DOHH2 (cell line): ENCODE measurements around the gene NRF1.

Experiments
- H3F3A ChIP-seq: fragments of 200-600 bp; sonication (generic), shearing (Covaris generic); 2 replicates; pipeline ENCODE4 v1.6.0; 2016; ENCODE audit warnings: antibody characterized with exemption, mild to moderate bottlenecking; ENCODE audit not compliant: control insufficient read depth, insufficient read depth
- H3K27ac ChIP-seq: fragments of 200-600 bp; sonication (generic); 2 replicates; pipeline ENCODE4 v1.5.1; 2014; ENCODE audit warnings: low read depth, mild to moderate bottlenecking, low read length, moderate library complexity
- H3K27me3 ChIP-seq: fragments of 200-600 bp; sonication (generic); 2 replicates; pipeline ENCODE4 v1.6.1; 2014; ENCODE audit warnings: mild to moderate bottlenecking, low read length, mixed read lengths; ENCODE audit not compliant: control insufficient read depth
- H3K36me3 ChIP-seq: fragments of 200-600 bp; sonication (generic); 2 replicates; pipeline ENCODE4 v1.6.1; 2014; ENCODE audit warnings: mild to moderate bottlenecking, low read length, moderate library complexity, mixed read lengths; ENCODE audit not compliant: control insufficient read depth
- H3K4me1 ChIP-seq: fragments of 200-600 bp; sonication (generic); 2 replicates; pipeline ENCODE4 v1.6.1; 2014; ENCODE audit warnings: mild to moderate bottlenecking, low read length, mixed read lengths; ENCODE audit not compliant: control insufficient read depth
- H3K4me2 ChIP-seq: fragments of 200-600 bp; sonication (generic); 2 replicates; pipeline ENCODE4 v1.6.0; 2014; ENCODE audit warnings: mild to moderate bottlenecking, low read length, moderate library complexity
- H3K4me3 ChIP-seq: fragments of 200-600 bp; sonication (generic); 2 replicates; pipeline ENCODE4 v1.5.1; 2014; ENCODE audit warnings: mild to moderate bottlenecking, low read length, mixed read lengths
- H3K79me2 ChIP-seq: fragments of 200-600 bp; sonication (generic); 2 replicates; pipeline ENCODE4 v1.6.1; 2014; ENCODE audit warnings: mild to moderate bottlenecking, low read length, mixed read lengths; ENCODE audit not compliant: control insufficient read depth
- H3K9me2 ChIP-seq: fragments of 200-600 bp; sonication (generic); replicated peaks from 2 replicates; pipeline ENCODE4 v1.6.1; 2014; ENCODE audit warnings: mild to moderate bottlenecking, low read length, mixed read lengths; ENCODE audit not compliant: control insufficient read depth
- H3K9me3 ChIP-seq: fragments of 200-600 bp; sonication (generic); 2 replicates; pipeline ENCODE4 v1.6.1; 2014; ENCODE audit warnings: antibody characterized with exemption, low read length, mixed read lengths; ENCODE audit not compliant: control insufficient read depth, insufficient read depth
- H4K20me1 ChIP-seq: fragments of 200-600 bp; sonication (generic); 2 replicates; pipeline ENCODE4 v1.6.0; 2014; ENCODE audit warnings: low read depth, mild to moderate bottlenecking, antibody characterized with exemption, low read length, moderate library complexity; ENCODE audit not compliant: control insufficient read depth, insufficient read depth
- CTCF ChIP-seq: fragments of 200-600 bp; sonication (generic); IDR thresholded peaks from one replicate; pipeline ENCODE4 v1.5.1; 2014; ENCODE audit warnings: antibody characterized with exemption, mild to moderate bottlenecking, low read depth, low read length; ENCODE audit not compliant: poor library complexity, severe bottlenecking
- EZH2phosphoT487 ChIP-seq: fragments of 200-600 bp; sonication (generic); IDR thresholded peaks from 2 replicates; pipeline ENCODE4 v1.6.1; 2017; ENCODE audit warnings: borderline replicate concordance, mild to moderate bottlenecking, antibody characterized with exemption, low read length, moderate library complexity, mixed read lengths

NRF1 gene

GRCh38 chr7:129675521-129675920, 64.0 kb downstream of the NRF1 start:
- H3K4me3 ChIP-seq: no peak overlapping the region
- no peaks in the 10 kb centered on the region for H3K9me3 ChIP-seq
- no peaks in the 10 kb centered on the region for H3K9me2 ChIP-seq
- no peaks in the 10 kb centered on the region for H4K20me1 ChIP-seq
- peaks cover 2% of the 10 kb centered on the region; the same call in 1 of the 2 replicates for H3F3A ChIP-seq
- TF ChIP-seq EZH2phosphoT487 (no peak), CTCF (no peak)
- no peaks in the 10 kb centered on the region for H3K27me3 ChIP-seq
- H3K36me3 ChIP-seq: peaks cover 73% of the 10 kb centered on the region
- H3K27ac ChIP-seq: no peak overlapping the region
- no peaks in the 10 kb centered on the region for H3K79me2 ChIP-seq
- H3K4me2 ChIP-seq: no peak overlapping the region
- H3K4me1 ChIP-seq: no peaks in the 10 kb centered on the region

GRCh38 chr7:129676017-129676897, 64.7 kb downstream of the NRF1 start:
- Histone ChIP-seq H3K4me1 (no peaks in the 10 kb centered on the region), H3K9me3 (no peaks in the 10 kb centered on the region), H3K27me3 (no peaks in the 10 kb centered on the region), H3K9me2 (no peaks in the 10 kb centered on the region), H3K36me3 (peaks cover 69% of the 10 kb centered on the region), H4K20me1 (no peaks in the 10 kb centered on the region), H3K4me2 (no peak overlapping the region), H3K4me3 (no peak overlapping the region), H3K27ac (no peak overlapping the region), H3F3A (peaks cover 2% of the 10 kb centered on the region; the same call in 1 of the 2 replicates), H3K79me2 (no peaks in the 10 kb centered on the region)
- TF ChIP-seq CTCF: no peak
- TF ChIP-seq EZH2phosphoT487: no peak

GRCh38 chr7:129677796-129678195, 66.3 kb downstream of the NRF1 start:
- no peaks in the 10 kb centered on the region for H3K79me2 ChIP-seq
- no peak overlapping the region for H3K4me3 ChIP-seq
- H3K4me1 ChIP-seq: no peaks in the 10 kb centered on the region
- no peaks in the 10 kb centered on the region for H4K20me1 ChIP-seq
- no peaks in the 10 kb centered on the region for H3K27me3 ChIP-seq
- H3K36me3 ChIP-seq: peaks cover 56% of the 10 kb centered on the region
- H3K4me2 ChIP-seq: no peak overlapping the region
- no peak overlapping the region for H3K27ac ChIP-seq
- no peaks in the 10 kb centered on the region for H3K9me3 ChIP-seq
- peaks cover 2% of the 10 kb centered on the region; the same call in 1 of the 2 replicates for H3F3A ChIP-seq
- H3K9me2 ChIP-seq: no peaks in the 10 kb centered on the region
- TF ChIP-seq EZH2phosphoT487: no peak

GRCh38 chr7:129678606-129679005, 67.1 kb downstream of the NRF1 start:
- H3K4me2 ChIP-seq: no peak overlapping the region
- no peak overlapping the region for H3K27ac ChIP-seq
- TF ChIP-seq EZH2phosphoT487 (no peak), CTCF (no peak)
- no peaks in the 10 kb centered on the region for H3K4me1 ChIP-seq
- H4K20me1 ChIP-seq: no peaks in the 10 kb centered on the region
- H3K9me3 ChIP-seq: no peaks in the 10 kb centered on the region
- peaks cover 51% of the 10 kb centered on the region for H3K36me3 ChIP-seq
- H3F3A ChIP-seq: peaks cover 2% of the 10 kb centered on the region; the same call in 1 of the 2 replicates
- H3K9me2 ChIP-seq: no peaks in the 10 kb centered on the region
- H3K4me3 ChIP-seq: no peak overlapping the region
- no peaks in the 10 kb centered on the region for H3K27me3 ChIP-seq
- H3K79me2 ChIP-seq: no peaks in the 10 kb centered on the region
